NCI-H1105 treated with DMSO at 0.1 percent for 48 hours (cell line): Measurements from ENCODE around the gene GALM.
A peak's percentile ranks its signal among the peaks of the same experiment; 100 is the strongest.
"Not testable (repeated sequence)": the region's sequence is repeated elsewhere in the genome, so short reads cannot be mapped to it uniquely, and the experiment has no call there.

Experiments used
- DNase-seq: peaks from one replicate; lab custom pipeline; 2025; lab: John Stamatoyannopoulos, UW

Gene GALM

GRCh38 chr2:38740851-38741731 lies 75.2 kb downstream of the GALM start:
- DNase-seq, result peak; percentile 20

- no peak for DNase-seq
Measured at GRCh38 chr2:38742797-38743559, 77.1 kb downstream of the GALM start.

GRCh38 chr2:38743672-38744398 lies 77.9 kb downstream of the GALM start:
- DNase-seq, result no peak

GRCh38 chr2:38744399-38744780 lies 78.5 kb downstream of the GALM start:
- DNase-seq, result no peak

- DNase-seq, result no peak
Measured at GRCh38 chr2:38745267-38745666, 79.4 kb downstream of the GALM start.

GRCh38 chr2:38747007-38747424 lies 81.1 kb downstream of the GALM start:
- no peak for DNase-seq

GRCh38 chr2:38747819-38748218 lies 81.9 kb downstream of the GALM start:
- DNase-seq, result no peak

- DNase-seq, result no peak
Measured at GRCh38 chr2:38748391-38748790, 82.5 kb downstream of the GALM start.

- no peak for DNase-seq
Measured at GRCh38 chr2:38748943-38749804, 83.3 kb downstream of the GALM start.

GRCh38 chr2:38750011-38750890 lies 84.3 kb downstream of the GALM start:
- peak; percentile 40 for DNase-seq

GRCh38 chr2:38750891-38751595 lies 85.1 kb downstream of the GALM start, which contains the start of gene SRSF7:
SRSF7 (minus strand) TSS chr2:38751361; CDS start chr2:38751256, 105 bp downstream.
- DNase-seq, result peak; percentile 96

GRCh38 chr2:38751596-38752410 lies 85.9 kb downstream of the GALM start:
- no peak for DNase-seq

GRCh38 chr2:38754049-38754448 lies 88.1 kb downstream of the GALM start:
- DNase-seq, result no peak

- DNase-seq, result no peak
Measured at GRCh38 chr2:38754506-38754905, 88.6 kb downstream of the GALM start.

GRCh38 chr2:38755891-38756290 lies 90.0 kb downstream of the GALM start:
- not testable (repeated sequence) for DNase-seq

GRCh38 chr2:38763228-38763627 lies 97.3 kb downstream of the GALM start:
- DNase-seq, result no peak

- DNase-seq, result no peak
Measured at GRCh38 chr2:38763728-38764127, 97.8 kb downstream of the GALM start.

- DNase-seq, result no peak
Measured at GRCh38 chr2:38765149-38765548, 99.2 kb downstream of the GALM start.

GRCh38 chr2:38765551-38765950 lies 99.6 kb downstream of the GALM start:
- DNase-seq, result no peak
